HepG2 (cell line): Measurements from ENCODE around the gene ATG4D. TPM values are rescaled to one million over a fixed set of nuclear protein-coding genes. Genes with fewer than 3 reads are reported as not detected.

ENCODE experiments used
- ARID3A ChIP-seq: IDR thresholded peaks from 2 replicates; pipeline ENCODE4 v1.6.1; 2012; ENCODE audit warnings: low read depth, low read length, improper control_type of control experiment
- ARNT2 ChIP-seq: sonication (generic); formaldehyde crosslinking; IDR thresholded peaks from 2 replicates; pipeline ENCODE4 v1.8.0; 2022; ENCODE audit warnings: mild to moderate bottlenecking, low read depth, missing genetic modification reagents, moderate library complexity
- DNMT1 ChIP-seq: sonication (generic); formaldehyde crosslinking; IDR thresholded peaks from 2 replicates; pipeline ENCODE4 v1.5.1; 2020; ENCODE audit warnings: mild to moderate bottlenecking, missing genetic modification reagents
- FOSL2 ChIP-seq: sonication (generic); formaldehyde crosslinking; IDR thresholded peaks from 2 replicates; pipeline ENCODE4 v1.4.0; 2020; ENCODE audit warnings: missing genetic modification reagents
- MBD4 ChIP-seq: IDR thresholded peaks from 2 replicates; pipeline ENCODE4 v1.6.1; 2012; ENCODE audit warnings: low read length, inconsistent platforms, borderline replicate concordance
- MED13 ChIP-seq: sonication (generic); formaldehyde crosslinking; IDR thresholded peaks from 2 replicates; pipeline ENCODE4 v1.5.0; 2020; ENCODE audit warnings: missing genetic modification reagents
- NFE2 ChIP-seq: sonication (generic); formaldehyde crosslinking; IDR thresholded peaks from 2 replicates; pipeline ENCODE4 v1.4.0; 2020; ENCODE audit warnings: missing genetic modification reagents
- NFKB2 ChIP-seq: sonication (generic); formaldehyde crosslinking; IDR thresholded peaks from 2 replicates; pipeline ENCODE4 v1.4.0; 2020; ENCODE audit warnings: missing genetic modification reagents, borderline replicate concordance
- RAD51 ChIP-seq: fragments of 450-650 bp; IDR thresholded peaks from 2 replicates; pipeline ENCODE4 v1.6.1; 2016; ENCODE audit warnings: borderline replicate concordance
- RELA ChIP-seq: sonication (generic); formaldehyde crosslinking; IDR thresholded peaks from 2 replicates; pipeline ENCODE4 v1.4.0; 2020; ENCODE audit warnings: missing genetic modification reagents
- SNAPC4 ChIP-seq: sonication (generic); formaldehyde crosslinking; IDR thresholded peaks from 2 replicates; pipeline ENCODE4 v1.4.0; 2020; ENCODE audit warnings: mild to moderate bottlenecking, missing genetic modification reagents
- SNRNP70 ChIP-seq: fragments of 200-400 bp; formaldehyde crosslinking; IDR thresholded peaks from 2 replicates; pipeline ENCODE4 v1.6.1; 2017; ENCODE audit warnings: mild to moderate bottlenecking, low read depth, low read length, moderate library complexity
- TEAD3 ChIP-seq: optimal IDR thresholded peaks from 2 replicates; pipeline ENCODE3; 2016; ENCODE audit warnings: borderline replicate concordance
- THAP11 ChIP-seq: IDR thresholded peaks from 2 replicates; pipeline ENCODE4 v1.6.1; 2016; ENCODE audit warnings: missing biosample characterization, missing genetic modification reagents
- THYN1 ChIP-seq: sonication (generic); formaldehyde crosslinking; IDR thresholded peaks from 2 replicates; pipeline ENCODE4 v1.8.1; 2023; ENCODE audit warnings: low read depth, mild to moderate bottlenecking, moderate library complexity, missing genetic modification reagents, borderline replicate concordance
- ZHX2 ChIP-seq, 2 experiments: sonication (generic) in 1 of 2; formaldehyde crosslinking in 1 of 2; IDR thresholded peaks; 2 replicates each; pipeline versions ENCODE4 v1.6.1 to v1.9.0; 2014 to 2022; ENCODE audit warnings: antibody characterized with exemption in 1 of 2, borderline replicate concordance in 1 of 2, inconsistent platforms in 1 of 2, low read depth in 1 of 2, missing genetic modification reagents in 1 of 2
- polyA plus RNA-seq, 8 experiments: library from polyadenylated mRNA; depleted of rRNA in 3 of 8; stranded (reverse) in 7 of 8; unstranded in 1 of 8; fragments of >200 nt; fragmentation: Illumina TruSeq in 4 of 8; extraction: Trizol in 4 of 8; gene quantifications; 2 replicates each; pipeline versions ENCODE4 v1.2.1 to v1.2.3, GENCODE V29; 2011 to 2016; ENCODE audit warnings: low read depth in 4 of 8, missing spikeins in 1 of 8, mixed read lengths in 1 of 8; ENCODE audit not compliant: insufficient read depth in 1 of 8
- total RNA-seq, 5 experiments: library from RNA; depleted of rRNA; stranded (reverse); fragments of >200 nt; fragmentation: Illumina TruSeq; extraction: Trizol; gene quantifications; 2 replicates each; pipeline ENCODE4 v1.2.3, GENCODE V29; 2016; ENCODE audit warnings: low read depth in 1 of 5

Gene ATG4D
- total and polyA plus RNA-seq, 2 of the 13 experiments (the other 11 are each of a cell fraction or from before 2014, with no cell fraction given), result 17.8 to 19.0 TPM

- no peak for TF ChIP-seq ARID3A
- TF ChIP-seq MBD4, result no peak
- no peak for TF ChIP-seq THYN1 (CRISPR knock-in tag)
- no peak for TF ChIP-seq SNAPC4 (CRISPR knock-in tag)
- TF ChIP-seq SNRNP70, result no peak
- TF ChIP-seq RAD51, result no peak
- TF ChIP-seq NFKB2 (CRISPR knock-in tag), result peak; percentile 97
- TF ChIP-seq FOSL2 (CRISPR knock-in tag), result 0 out of 2 replicates have a peak, but pooled peaks have one; percentile 17
- TF ChIP-seq TEAD3, result peak; percentile 76
- peak; percentile 70 for TF ChIP-seq ZHX2 (IDR thresholded peaks at IDR 0.05; ENCODE audit: low read depth)
- peak; percentile 77; the same call in 1 of the 2 replicates for TF ChIP-seq ZHX2 (CRISPR knock-in tag; IDR thresholded peaks at IDR 0.05; ENCODE audit: borderline replicate concordance)
- TF ChIP-seq ARNT2 (CRISPR knock-in tag), result peak; percentile 99
- no peak for TF ChIP-seq MED13
- peak; percentile 90; the same call in 1 of the 2 replicates for TF ChIP-seq DNMT1 (CRISPR knock-in tag)
- TF ChIP-seq RELA (CRISPR knock-in tag), result peak; percentile 67; the same call in 1 of the 2 replicates
- TF ChIP-seq THAP11, result peak; percentile 82
- no peak for TF ChIP-seq NFE2 (CRISPR knock-in tag)
Measured at GRCh38 chr19:10565567-10566407, 22.1 kb downstream of the ATG4D start, which contains the start of gene KRI1 (continued).
